Epithelial cell of esophagus (primary cell): Measurements from ENCODE around the gene HOXA2.
A peak's percentile ranks its signal among the peaks of the same experiment; 100 is the strongest.

Experiments used
- DNase-seq: peaks from one replicate; pipeline ENCODE4 v3.0.0; 2010; ENCODE audit warnings: low read depth
- H3K4me3 ChIP-seq: 2 replicates; pipeline ENCODE4 v1.5.1; 2011; ENCODE audit warnings: mild to moderate bottlenecking, low read length, control low read depth
- CTCF ChIP-seq: IDR thresholded peaks from 2 replicates; pipeline ENCODE4 v1.5.1; 2011; ENCODE audit warnings: low read depth, mild to moderate bottlenecking, low read length, control low read depth, inconsistent platforms; ENCODE audit not compliant: insufficient read depth; ENCODE audit errors: missing control alignments

Gene HOXA2

GRCh38 chr7:27139334-27140125, 37.0 kb upstream of the HOXA2 start:
- no peak for DNase-seq
- TF ChIP-seq CTCF, result no peak
- H3K4me3 ChIP-seq, result no peak overlapping the region

- no peak for TF ChIP-seq CTCF
- no peak overlapping the region for H3K4me3 ChIP-seq
- no peak for DNase-seq
Measured at GRCh38 chr7:27138985-27139333, 36.5 kb upstream of the HOXA2 start.

- H3K4me3 ChIP-seq, result no peak overlapping the region
- DNase-seq, result no peak
- TF ChIP-seq CTCF, result no peak
Measured at GRCh38 chr7:27138472-27138871, 36.0 kb upstream of the HOXA2 start.

- no peak for TF ChIP-seq CTCF
- H3K4me3 ChIP-seq, result no peak overlapping the region
- DNase-seq, result no peak
Measured at GRCh38 chr7:27137640-27138315, 35.3 kb upstream of the HOXA2 start.

GRCh38 chr7:27134392-27134791, 31.9 kb upstream of the HOXA2 start:
- H3K4me3 ChIP-seq, result no peak overlapping the region
- peak; percentile 44 for DNase-seq
- no peak for TF ChIP-seq CTCF

- no peak for TF ChIP-seq CTCF
- no peak for DNase-seq
- no peak overlapping the region for H3K4me3 ChIP-seq
Measured at GRCh38 chr7:27133409-27134231, 31.1 kb upstream of the HOXA2 start.
